Activated naive CD4-positive, alpha-beta T cell (primary cell): Measurements from ENCODE around the gene PRSS22.

Experiments used
- DNase-seq, 4 experiments: peaks; one replicate each; lab custom pipeline; 2025; lab: John Stamatoyannopoulos, UW

Gene PRSS22

GRCh38 chr16:2881783-2882649, 24.0 kb upstream of the PRSS22 start:
- DNase-seq: peak in 1 of 4 experiments; percentile 39

GRCh38 chr16:2879854-2880508, 22.0 kb upstream of the PRSS22 start:
- DNase-seq: no peak

- peak in 3 of 4 experiments; percentile 24 to 47 (median 29) for DNase-seq
Observed at GRCh38 chr16:2874912-2875362, 17.0 kb upstream of the PRSS22 start.

DNA sequence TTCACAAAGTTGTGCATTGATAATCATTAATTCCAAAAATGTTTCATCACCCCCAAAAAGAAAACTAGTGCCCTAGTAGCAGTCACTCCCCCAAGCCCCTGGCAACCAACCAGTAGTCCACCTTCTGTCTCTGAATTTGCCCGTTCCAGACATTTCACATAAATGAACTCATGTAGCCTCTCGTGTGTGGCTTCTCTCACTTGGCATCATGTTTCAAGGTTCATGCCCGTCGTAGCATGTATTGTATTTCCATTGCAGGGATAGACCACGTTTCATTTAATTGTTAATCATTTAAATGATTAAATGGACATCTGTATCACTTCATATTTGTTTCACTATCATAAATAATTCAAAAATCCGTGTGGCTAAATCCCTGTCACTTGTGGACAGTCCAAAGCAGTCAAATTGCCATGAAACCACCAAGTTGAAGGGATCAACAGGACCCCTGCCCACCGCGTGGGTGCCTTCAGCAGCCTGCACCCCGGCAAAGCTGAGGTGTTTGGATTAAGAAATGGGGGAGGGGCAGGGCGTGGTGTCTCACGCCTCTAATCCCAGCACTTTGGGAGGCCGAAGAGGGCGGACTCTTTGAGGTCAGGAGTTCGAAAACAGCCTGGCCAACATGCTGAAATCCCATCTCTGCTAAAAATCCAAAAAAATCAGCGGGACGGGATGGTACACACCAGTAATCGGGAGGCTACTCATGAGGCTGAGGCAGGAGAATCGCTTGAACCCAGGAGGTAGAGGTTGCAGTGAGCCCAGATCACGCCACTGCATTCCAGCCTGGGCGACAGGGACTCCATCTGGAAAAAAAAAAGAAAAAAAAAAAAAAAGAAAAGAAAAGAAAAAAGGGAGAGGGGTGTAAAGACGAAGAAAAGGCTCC, 16.3 kb upstream of the PRSS22 start:
- no peak for DNase-seq

- DNase-seq: no peak
Observed at GRCh38 chr16:2871926-2872325, 14.0 kb upstream of the PRSS22 start.

DNA sequence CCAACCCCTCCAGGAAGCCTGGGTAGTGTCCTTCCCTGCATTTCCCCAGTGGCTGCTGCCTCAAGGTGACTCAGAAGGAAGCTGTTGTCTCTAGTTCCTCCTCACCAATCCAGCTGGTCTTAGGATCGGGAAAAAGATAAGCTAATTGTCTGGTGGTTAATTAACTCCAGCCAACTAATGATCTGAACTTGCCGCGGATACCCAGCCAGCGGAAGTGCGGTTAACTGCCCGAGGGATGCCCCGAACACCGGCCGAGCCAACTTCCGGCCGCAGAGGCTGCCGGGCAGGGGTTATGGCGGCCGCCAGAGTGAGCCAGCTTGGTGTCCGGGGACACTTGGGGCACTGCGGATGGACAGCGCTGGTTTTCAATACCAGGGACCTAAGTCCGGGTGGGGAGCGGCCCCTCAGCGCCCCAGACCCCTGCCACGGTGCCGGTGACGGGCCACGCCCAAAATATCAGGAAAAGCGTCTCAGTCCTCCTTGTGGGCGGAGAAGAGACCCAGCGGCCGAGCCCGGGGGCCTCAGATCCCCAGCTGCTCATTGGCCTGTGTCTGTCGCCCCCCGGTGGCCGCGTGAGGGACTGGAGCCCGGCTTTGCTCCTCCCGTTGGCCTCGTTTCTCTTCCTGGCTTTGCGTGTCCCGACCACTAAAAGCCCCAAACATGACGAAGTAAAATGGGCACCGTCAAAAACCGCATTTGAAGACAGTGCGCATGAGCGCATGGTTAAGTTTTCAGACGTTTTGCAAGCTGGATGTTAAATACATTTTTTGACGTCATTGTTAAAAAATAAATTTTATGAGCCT, 10.2 kb upstream of the PRSS22 start:
- DNase-seq: peak; percentile 86 to 97 (median 88)

- no peak for DNase-seq
Observed at GRCh38 chr16:2867661-2867986, 9.7 kb upstream of the PRSS22 start.

GRCh38 chr16:2866431-2866830, 8.5 kb upstream of the PRSS22 start:
- DNase-seq: no peak

GRCh38 chr16:2865651-2866050, 7.7 kb upstream of the PRSS22 start:
- no peak for DNase-seq

DNA sequence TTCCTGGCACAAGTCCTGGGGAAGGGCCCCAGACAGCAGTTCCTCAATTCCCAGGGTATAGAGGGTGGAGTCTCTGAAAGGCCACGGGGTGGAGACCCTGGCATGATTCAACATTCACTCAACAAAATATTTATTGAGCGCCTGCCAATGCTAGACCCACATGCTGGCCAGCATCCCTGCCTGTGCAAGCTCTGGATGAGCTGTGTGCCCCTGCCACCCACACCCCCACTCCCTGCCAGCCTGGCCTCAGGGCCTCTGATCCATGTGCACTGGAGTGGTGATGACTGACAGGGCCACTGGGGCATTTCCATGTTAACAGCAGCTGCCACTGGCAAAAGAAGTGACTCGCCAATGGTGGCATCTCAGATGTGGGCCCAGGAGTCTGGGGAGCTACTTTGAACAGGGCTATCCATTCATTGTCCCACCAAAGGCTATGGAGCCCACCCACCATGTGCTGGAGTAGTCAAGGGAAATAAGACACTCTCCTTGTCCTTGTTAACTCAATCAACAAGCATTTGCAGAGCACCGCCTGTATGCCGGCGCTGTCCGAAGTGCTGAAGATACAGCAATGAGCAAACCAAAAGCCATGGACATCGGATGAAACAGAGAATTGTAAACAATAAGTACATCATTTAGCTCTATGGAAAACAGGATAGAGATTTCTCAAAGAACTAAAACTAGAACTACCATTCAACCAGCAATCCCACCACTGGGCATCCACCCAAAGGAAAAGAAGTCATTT, 3.0 kb upstream of the PRSS22 start:
- no peak for DNase-seq

DNA sequence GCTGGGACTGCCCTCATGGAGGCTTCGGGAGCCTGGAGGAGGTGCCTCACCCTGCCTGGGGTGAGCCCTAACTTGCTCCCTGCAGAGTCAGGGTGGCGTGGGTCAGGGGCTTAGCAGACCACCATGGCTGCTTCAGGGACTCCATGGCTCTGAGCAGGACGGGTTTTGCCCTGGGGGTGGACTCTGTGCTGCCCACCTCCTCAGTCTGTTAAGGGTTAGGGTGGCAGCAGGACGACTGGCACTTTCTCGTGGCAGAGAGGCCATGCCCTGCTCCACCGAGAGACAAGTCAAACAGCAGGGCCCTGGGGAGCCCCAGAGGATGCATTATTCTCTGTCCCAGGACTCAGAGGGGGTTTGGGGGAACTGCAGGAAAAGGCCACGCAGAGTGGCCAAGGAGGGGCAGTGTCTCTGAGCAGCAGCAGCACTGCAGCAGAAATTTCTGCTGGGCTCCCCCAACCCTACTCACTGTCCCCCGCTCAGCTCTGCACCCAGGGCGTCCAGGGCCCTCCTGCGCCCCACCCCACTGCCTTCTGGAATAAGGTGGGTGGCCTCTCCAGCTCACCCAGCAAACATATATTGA, 1.8 kb upstream of the PRSS22 start:
- no peak for DNase-seq

GRCh38 chr16:2858245-2859025, 465 bp upstream of the PRSS22 start:
- no peak for DNase-seq

DNA sequence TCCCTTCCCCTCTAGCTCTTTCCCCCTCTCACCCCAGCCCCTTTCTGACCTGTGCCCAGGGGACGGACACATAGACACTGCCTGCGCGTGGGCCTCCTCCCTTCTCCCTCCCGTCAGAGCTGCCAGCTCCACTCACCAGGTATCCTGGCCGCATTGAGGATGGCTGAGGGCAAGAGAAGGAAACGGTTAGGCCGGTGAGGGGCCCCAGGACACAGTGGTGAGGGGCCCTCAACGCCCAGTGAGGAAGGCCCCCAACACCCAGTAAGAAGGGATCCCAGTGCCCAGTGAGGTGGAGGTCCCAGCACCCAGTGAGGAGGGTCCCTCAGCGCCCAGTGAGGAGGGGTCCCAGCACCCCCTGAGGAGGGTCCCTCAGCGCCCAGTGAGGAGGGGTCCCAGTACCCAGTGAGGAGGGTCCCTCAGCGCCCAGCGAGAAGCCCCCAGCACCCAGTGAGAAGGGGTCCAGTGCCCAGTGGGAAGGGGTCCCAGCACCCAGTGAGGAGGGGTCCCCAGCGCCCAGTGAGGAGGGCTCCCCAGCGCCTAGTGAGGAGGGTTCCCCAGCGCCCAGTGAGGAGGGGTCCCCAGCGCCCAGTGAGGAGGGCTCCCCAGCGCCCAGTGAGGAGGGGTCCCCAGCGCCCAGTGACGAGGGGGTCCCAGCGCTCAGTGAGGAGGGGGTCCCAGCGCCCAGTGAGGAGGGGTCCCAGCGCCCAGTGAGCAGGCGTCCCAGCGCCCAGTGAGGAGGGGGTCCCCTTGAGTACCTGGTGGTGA, 1.1 kb downstream of the PRSS22 start:
- no peak for DNase-seq

GRCh38 chr16:2856061-2856670, 1.8 kb downstream of the PRSS22 start:
- DNase-seq: peak in 1 of 4 experiments; percentile 24

DNA sequence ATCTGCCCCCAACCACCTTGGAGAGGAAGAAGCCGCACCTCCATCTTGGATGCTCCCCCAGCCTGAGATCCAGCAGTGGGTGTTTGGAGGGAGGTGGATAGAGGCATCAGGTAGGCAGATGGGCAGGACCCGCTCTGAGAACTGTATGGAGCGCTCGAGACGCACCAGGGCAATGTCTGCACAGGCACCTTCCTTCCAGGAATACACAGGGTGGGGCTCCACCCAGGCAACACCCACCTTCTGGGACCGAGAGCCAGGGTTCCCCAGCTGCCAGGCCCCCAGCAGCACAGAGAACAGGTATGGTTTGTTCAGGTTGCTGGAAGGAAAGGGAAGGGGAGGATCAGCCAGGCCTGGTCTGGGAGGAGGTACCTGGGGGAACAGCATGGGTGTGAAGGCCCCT, 2.4 kb downstream of the PRSS22 start:
- no peak for DNase-seq

DNA sequence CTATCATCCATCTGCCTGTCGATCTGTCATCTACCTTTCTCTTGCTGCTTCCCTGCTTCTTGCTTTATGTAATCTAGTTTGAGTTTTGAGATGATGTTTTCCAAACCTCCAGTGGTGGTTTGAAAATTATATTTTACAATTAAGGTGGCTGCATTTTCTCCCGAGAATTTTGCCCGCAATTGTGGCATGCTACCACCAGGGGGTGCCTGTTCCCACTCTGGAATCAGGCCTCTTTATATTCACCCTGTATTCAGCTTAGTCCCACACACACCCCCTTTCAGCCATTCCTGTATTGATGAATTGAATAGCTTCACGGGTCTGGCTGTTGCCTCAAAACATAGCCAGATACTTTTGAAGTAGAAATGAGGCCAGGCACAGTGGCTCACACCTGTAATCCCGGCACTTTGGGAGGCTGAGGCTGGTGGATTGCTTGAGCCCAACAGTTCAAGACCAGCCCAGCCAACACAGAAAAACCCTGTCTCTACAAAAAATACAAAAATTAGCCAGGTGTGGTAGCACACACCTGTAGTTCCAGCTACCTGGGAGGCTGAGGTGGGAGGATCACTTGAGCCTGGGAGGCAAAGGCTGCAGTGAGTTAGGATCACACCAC, 3.2 kb downstream of the PRSS22 start:
- DNase-seq: no peak

GRCh38 chr16:2853531-2854073, 4.4 kb downstream of the PRSS22 start:
- DNase-seq: no peak
